ENCODE measurements around the gene ZNF511. TPM values are rescaled to one million over a fixed set of nuclear protein-coding genes. Genes with fewer than 3 reads are reported as not detected.

The ZNF511 gene
- total and polyA plus RNA-seq, 9 of the 15 experiments (the other 6 are each of a cell fraction or from before 2014, with no cell fraction given): 0.61 to 69.3 (median 40.1) TPM

DNA sequence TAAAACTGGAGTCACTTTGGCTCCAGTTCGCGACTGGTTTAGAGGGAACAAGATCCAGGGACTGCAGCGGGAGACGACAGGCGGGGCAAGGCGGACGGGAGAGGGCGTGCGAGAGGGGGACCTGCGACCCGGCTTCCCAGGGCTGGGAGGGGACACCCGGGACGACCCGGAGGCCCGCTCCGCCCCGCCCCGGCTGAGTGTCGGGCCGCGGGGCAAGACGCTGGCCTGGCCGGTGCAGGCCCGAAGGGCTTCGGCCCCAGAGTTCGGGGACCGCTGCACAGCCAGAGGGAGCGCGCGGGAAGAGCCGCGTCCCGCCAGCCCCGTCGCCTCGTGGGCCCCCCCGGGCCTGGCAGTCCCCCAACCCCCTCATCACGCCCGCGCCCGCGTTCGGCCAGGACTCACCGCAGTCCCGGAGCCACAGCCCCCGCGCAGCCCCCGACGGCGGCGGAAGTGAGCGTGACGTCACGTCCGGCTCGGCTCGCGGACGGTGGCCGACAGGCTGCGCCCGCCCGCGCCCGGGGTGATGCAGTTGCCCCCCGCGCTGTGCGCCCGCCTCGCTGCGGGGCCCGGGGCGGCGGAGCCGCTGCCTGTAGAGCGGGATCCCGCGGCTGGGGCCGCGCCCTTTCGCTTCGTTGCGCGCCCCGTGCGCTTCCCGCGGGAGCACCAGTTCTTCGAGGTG is at the start of gene ZNF511, which contains the start of gene TUBGCP2 (continued):
- TF ChIP-seq, protein P1, sequence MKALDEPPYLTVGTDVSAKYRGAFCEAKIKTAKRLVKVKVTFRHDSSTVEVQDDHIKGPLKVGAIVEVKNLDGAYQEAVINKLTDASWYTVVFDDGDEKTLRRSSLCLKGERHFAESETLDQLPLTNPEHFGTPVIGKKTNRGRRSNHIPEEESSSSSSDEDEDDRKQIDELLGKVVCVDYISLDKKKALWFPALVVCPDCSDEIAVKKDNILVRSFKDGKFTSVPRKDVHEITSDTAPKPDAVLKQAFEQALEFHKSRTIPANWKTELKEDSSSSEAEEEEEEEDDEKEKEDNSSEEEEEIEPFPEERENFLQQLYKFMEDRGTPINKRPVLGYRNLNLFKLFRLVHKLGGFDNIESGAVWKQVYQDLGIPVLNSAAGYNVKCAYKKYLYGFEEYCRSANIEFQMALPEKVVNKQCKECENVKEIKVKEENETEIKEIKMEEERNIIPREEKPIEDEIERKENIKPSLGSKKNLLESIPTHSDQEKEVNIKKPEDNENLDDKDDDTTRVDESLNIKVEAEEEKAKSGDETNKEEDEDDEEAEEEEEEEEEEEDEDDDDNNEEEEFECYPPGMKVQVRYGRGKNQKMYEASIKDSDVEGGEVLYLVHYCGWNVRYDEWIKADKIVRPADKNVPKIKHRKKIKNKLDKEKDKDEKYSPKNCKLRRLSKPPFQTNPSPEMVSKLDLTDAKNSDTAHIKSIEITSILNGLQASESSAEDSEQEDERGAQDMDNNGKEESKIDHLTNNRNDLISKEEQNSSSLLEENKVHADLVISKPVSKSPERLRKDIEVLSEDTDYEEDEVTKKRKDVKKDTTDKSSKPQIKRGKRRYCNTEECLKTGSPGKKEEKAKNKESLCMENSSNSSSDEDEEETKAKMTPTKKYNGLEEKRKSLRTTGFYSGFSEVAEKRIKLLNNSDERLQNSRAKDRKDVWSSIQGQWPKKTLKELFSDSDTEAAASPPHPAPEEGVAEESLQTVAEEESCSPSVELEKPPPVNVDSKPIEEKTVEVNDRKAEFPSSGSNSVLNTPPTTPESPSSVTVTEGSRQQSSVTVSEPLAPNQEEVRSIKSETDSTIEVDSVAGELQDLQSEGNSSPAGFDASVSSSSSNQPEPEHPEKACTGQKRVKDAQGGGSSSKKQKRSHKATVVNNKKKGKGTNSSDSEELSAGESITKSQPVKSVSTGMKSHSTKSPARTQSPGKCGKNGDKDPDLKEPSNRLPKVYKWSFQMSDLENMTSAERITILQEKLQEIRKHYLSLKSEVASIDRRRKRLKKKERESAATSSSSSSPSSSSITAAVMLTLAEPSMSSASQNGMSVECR (CRISPR knock-in tag; IDR thresholded peaks at IDR 0.05): no peak
- TF ChIP-seq ZNF75A (CRISPR knock-in tag; IDR thresholded peaks at IDR 0.05) (no peak), MBD2 (IDR thresholded peaks at IDR 0.05; ENCODE audit: borderline replicate concordance, low read depth) (peak; percentile 40; the same call in 1 of the 2 replicates), PHF8 (IDR thresholded peaks at IDR 0.05; ENCODE audit: borderline replicate concordance, low read length) (peak; percentile 80; the same call in 1 of the 2 replicates), CHD2 (IDR thresholded peaks at IDR 0.05; ENCODE audit: low read depth, low read length) (0 out of 2 replicates have a peak, but pooled peaks have one; percentile 8), BRD9 (IDR thresholded peaks at IDR 0.05; ENCODE audit: low read depth, partially characterized antibody) (no peak), PCBP1 (IDR thresholded peaks at IDR 0.05; ENCODE audit: low read depth, low read length, poor library complexity, severe bottlenecking) (no peak)

Data from K562 (cell line).